ENCODE data around the gene NME3. TPM values are rescaled to one million over a fixed set of nuclear protein-coding genes. Genes with fewer than 3 reads are reported as not detected.

The NME3 gene
- total RNA-seq, 5 donors from 2014 or later (not counting 1 experiment from before 2014, with no cell fraction given): 45.1 to 95.9 (median 87.5) TPM

GRCh38 chr16:1724491-1724890 lies 46.9 kb downstream of the NME3 start:
- Mint-ChIP-seq H3K27me3 (no peaks in the 10 kb centered on the region), H3K9me3 (no peaks in the 10 kb centered on the region), H3K36me3 (peaks cover 17% of the 10 kb centered on the region), H3K4me1 (peaks cover 30 to 44% (median 43%) of the 10 kb centered on the region in 3 donors), H3K4me3 (no peak overlapping the region), H3K27ac (no peak overlapping the region)
- ChIA-PET POLR2A (no interaction called here), CTCF (interaction anchor here in 1 of 2 donors (1.2 to 1.5 kb wide), 4 partner anchors 11 to 19 kb away, joined by 3 to 9 read pairs (median 6); partner anchors contain the start of gene MAPK8IP3)
- Histone ChIP-seq H3K27ac (ENCODE audit: low read length) (no peak overlapping the region), H3K4me3 (ENCODE audit: control insufficient read depth in 1 of 2, extremely low read depth in 1 of 2, low read length in 1 of 2) (no peak overlapping the region), H3K36me3 (ENCODE audit: control insufficient read depth in 2 of 2, extremely low read depth in 1 of 2, insufficient read depth in 1 of 2, low read length in 1 of 2) (peaks cover 14 to 45% of the 10 kb centered on the region in 2 donors), H3K4me1 (ENCODE audit: control insufficient read depth in 1 of 2, extremely low read depth in 1 of 2, insufficient read depth in 2 of 2, low read length in 2 of 2) (peaks cover 3 to 46% of the 10 kb centered on the region in 2 experiments), H3K27me3 (replicated peaks in 1 of 2; ENCODE audit: control insufficient read depth in 2 of 2, extremely low read depth in 1 of 2, insufficient read depth in 2 of 2, low read length in 1 of 2) (no peaks in the 10 kb centered on the region), H3K9me3 (no peaks in the 10 kb centered on the region)
- WGBS (ENCODE audit: insufficient coverage): 98% methylated on average over 11 of the region's 12 CpGs
- no peak for DNase-seq
- ATAC-seq (replicated peaks in 1 of 4): no peak

- peak in 20 of 35 experiments; percentile 8 to 69 (median 34) for DNase-seq
- WGBS (ENCODE audit: insufficient coverage): 80% methylated on average over 2 of the region's 6 CpGs
- Histone ChIP-seq H3K4me1 (ENCODE audit: control insufficient read depth in 1 of 2, extremely low read depth in 1 of 2, insufficient read depth in 2 of 2, low read length in 2 of 2) (peaks cover 3 to 52% of the 10 kb centered on the region in 2 experiments), H3K36me3 (ENCODE audit: control insufficient read depth in 2 of 2, extremely low read depth in 1 of 2, insufficient read depth in 1 of 2, low read length in 1 of 2) (peaks cover 9 to 38% of the 10 kb centered on the region in 2 donors), H3K27ac (ENCODE audit: low read length) (no peak overlapping the region), H3K4me3 (ENCODE audit: control insufficient read depth in 1 of 2, extremely low read depth in 1 of 2, low read length in 1 of 2) (no peak overlapping the region), H3K27me3 (replicated peaks in 1 of 2; ENCODE audit: control insufficient read depth in 2 of 2, extremely low read depth in 1 of 2, insufficient read depth in 2 of 2, low read length in 1 of 2) (no peaks in the 10 kb centered on the region), H3K9me3 (no peaks in the 10 kb centered on the region)
- CTCF ChIA-PET: interaction anchor here (0.8 to 1.4 kb wide), 6 partner anchors 9 to 59 kb away, joined by 3 to 9 read pairs (median 4); partner anchors contain the start of genes MAPK8IP3 (in 1 of the 2), NUBP2 (in 1 of the 2) and SPSB3 (in 1 of the 2)
- no peaks in the 10 kb centered on the region for H3K9me3 Mint-ChIP-seq
- H3K36me3 Mint-ChIP-seq: peaks cover 13% of the 10 kb centered on the region
- H3K27ac Mint-ChIP-seq: peak overlapping the region; percentile 82 to 86
- POLR2A ChIA-PET: interaction anchor here in 1 of 2 donors (0.7 kb wide), 1 partner anchor 226 kb away, joined by 3 read pairs; no protein-coding TSS in a partner anchor
- peak overlapping the region in 1 of 3 donors; percentile 43 for H3K4me3 Mint-ChIP-seq
- peak in 2 of 4 experiments; percentile 34 to 43 for ATAC-seq (replicated peaks in 1 of 4)
- no peaks in the 10 kb centered on the region for H3K27me3 Mint-ChIP-seq
- H3K4me1 Mint-ChIP-seq: peaks cover 37 to 50% (median 50%) of the 10 kb centered on the region in 3 donors
These were observed 47.7 kb downstream of the NME3 start for GRCh38 chr16:1723450-1724147.

- H3K4me1 Mint-ChIP-seq: peaks cover 27 to 49% (median 48%) of the 10 kb centered on the region in 3 donors
- ATAC-seq (replicated peaks in 1 of 4) (no peak), DNase-seq (no peak)
- Histone ChIP-seq H3K4me3 (ENCODE audit: control insufficient read depth in 1 of 2, extremely low read depth in 1 of 2, low read length in 1 of 2) (no peak overlapping the region), H3K27ac (ENCODE audit: low read length) (no peak overlapping the region), H3K4me1 (ENCODE audit: control insufficient read depth in 1 of 2, extremely low read depth in 1 of 2, insufficient read depth in 2 of 2, low read length in 2 of 2) (peaks cover 3 to 49% of the 10 kb centered on the region in 2 experiments), H3K27me3 (replicated peaks in 1 of 2; ENCODE audit: control insufficient read depth in 2 of 2, extremely low read depth in 1 of 2, insufficient read depth in 2 of 2, low read length in 1 of 2) (no peaks in the 10 kb centered on the region), H3K36me3 (ENCODE audit: control insufficient read depth in 2 of 2, extremely low read depth in 1 of 2, insufficient read depth in 1 of 2, low read length in 1 of 2) (peaks cover 9 to 16% of the 10 kb centered on the region in 2 donors), H3K9me3 (no peaks in the 10 kb centered on the region)
- peak overlapping the region; percentile 83 to 86 for H3K27ac Mint-ChIP-seq
- no peaks in the 10 kb centered on the region for H3K27me3 Mint-ChIP-seq
- peaks cover 4% of the 10 kb centered on the region for H3K36me3 Mint-ChIP-seq
- ChIA-PET CTCF (no interaction called here), POLR2A (interaction anchor here in 1 of 2 donors (0.6 kb wide), 1 partner anchor 1160 kb away, joined by 3 read pairs; no protein-coding TSS in a partner anchor)
- H3K9me3 Mint-ChIP-seq: no peaks in the 10 kb centered on the region
- 87% methylated on average over 8 of the region's 9 CpGs for WGBS (ENCODE audit: insufficient coverage)
- H3K4me3 Mint-ChIP-seq: no peak overlapping the region
These were observed 50.0 kb downstream of the NME3 start for GRCh38 chr16:1721372-1721771.

Other genes with a start within 250 kb of the NME3 start
- 100 to 1,000 TPM in 3 of 5 donors, 10 to 100 TPM in 2; 33.1 to 158 (median 115) TPM for gene TMEM204, start 237.9 kb downstream of the NME3 start, total RNA-seq
- 10 to 100 TPM in 2 of 5 donors, 1 to 10 TPM in 3; 5.5 to 19.8 (median 8.1) TPM for gene IFT140, start 159.5 kb downstream of the NME3 start, total RNA-seq
- 10 to 100 TPM; 26.4 to 36.4 (median 33.0) TPM for gene CRAMP1, start 159.2 kb downstream of the NME3 start, total RNA-seq
- gene JPT2, start 93.3 kb downstream of the NME3 start, total RNA-seq: 10 to 100 TPM; 13.8 to 51.1 (median 41.3) TPM
- 100 to 1,000 TPM; 216 to 309 (median 290) TPM for gene MAPK8IP3, start 65.3 kb downstream of the NME3 start, total RNA-seq
- gene EME2, start 1.3 kb upstream of the NME3 start, total RNA-seq: 10 to 100 TPM; 23.0 to 50.6 (median 34.5) TPM
- 10 to 100 TPM; 37.5 to 91.2 (median 77.9) TPM for gene MRPS34, start 1.6 kb upstream of the NME3 start, total RNA-seq
- gene SPSB3, start 11.0 kb upstream of the NME3 start, total RNA-seq: 100 to 1,000 TPM in 3 of 5 donors, 10 to 100 TPM in 2; 67.3 to 162 (median 139) TPM
- gene NUBP2, start 11.4 kb upstream of the NME3 start, total RNA-seq: 10 to 100 TPM; 41.2 to 77.0 (median 74.3) TPM
- 1 to 10 TPM in 2 of 5 donors, under 1 TPM in 3; 0.50 to 1.9 (median 0.88) TPM for gene IGFALS, start 22.2 kb upstream of the NME3 start, total RNA-seq
- 100 to 1,000 TPM in 1 of 5 donors, 10 to 100 TPM in 4; 37.6 to 102 (median 70.7) TPM for gene HAGH, start 55.3 kb upstream of the NME3 start, total RNA-seq
- 10 to 100 TPM in 3 of 5 donors, 1 to 10 TPM in 2; 6.2 to 15.3 (median 11.2) TPM for gene FAHD1, start 55.7 kb upstream of the NME3 start, total RNA-seq
- under 1 TPM in 1 of 5 donors, not detected in 4; 0.26 TPM for gene MEIOB, start 100.6 kb upstream of the NME3 start, total RNA-seq
- not detected for gene HS3ST6, start 146.9 kb upstream of the NME3 start, total RNA-seq
- 10 to 100 TPM in 2 of 5 donors, 1 to 10 TPM in 3; 5.6 to 11.9 (median 9.6) TPM for gene MSRB1, start 171.7 kb upstream of the NME3 start, total RNA-seq
- gene RPL3L, start 183.1 kb upstream of the NME3 start, total RNA-seq: not detected
- 10 to 100 TPM; 46.3 to 96.5 (median 84.4) TPM for gene NDUFB10, start 188.0 kb upstream of the NME3 start, total RNA-seq
- gene RPS2, start 193.3 kb upstream of the NME3 start, total RNA-seq: 1,000 to 10,000 TPM; 3,208 to 3,662 (median 3,410) TPM
- gene RNF151, start 195.3 kb upstream of the NME3 start, total RNA-seq: under 1 TPM in 3 of 5 donors, not detected in 2; 0.38 to 0.66 (median 0.44) TPM
- gene TBL3, start 200.5 kb upstream of the NME3 start, total RNA-seq: 10 to 100 TPM; 21.1 to 45.6 (median 36.9) TPM
- 1 to 10 TPM in 2 of 5 donors, under 1 TPM in 2, not detected in 1; 0.78 to 2.2 (median 1.3) TPM for gene NOXO1, start 209.9 kb upstream of the NME3 start, total RNA-seq
- 10 to 100 TPM; 16.1 to 31.9 (median 22.0) TPM for gene GFER, start 212.7 kb upstream of the NME3 start, total RNA-seq
- 1 to 10 TPM; 1.1 to 5.7 (median 1.7) TPM for gene SYNGR3, start 218.4 kb upstream of the NME3 start, total RNA-seq
- gene ZNF598, start 238.3 kb upstream of the NME3 start, total RNA-seq: 10 to 100 TPM; 44.3 to 73.7 (median 68.8) TPM
- gene NPW, start 248.2 kb upstream of the NME3 start, total RNA-seq: under 1 TPM in 2 of 5 donors, not detected in 3; 0.43 to 0.44 TPM

Data from T-cell (primary cell).